H9 (cell line): ENCODE measurements around the gene ITIH6. TPM values are rescaled to one million over a fixed set of nuclear protein-coding genes. Genes with fewer than 3 reads are reported as not detected.

Experiments
- DNase-seq: peaks from one replicate; pipeline ENCODE4 v3.0.0-alpha.2; 2017
- H2AFZ ChIP-seq: one replicate; pipeline ENCODE4 v1.6.1; 2013; ENCODE audit warnings: mild to moderate bottlenecking, low read length, control low read depth, moderate library complexity
- H2AK5ac ChIP-seq: 2 replicates; pipeline ENCODE4 v1.6.1; 2013; ENCODE audit warnings: low read length, control low read depth, mixed read lengths; ENCODE audit not compliant: insufficient read length
- H2BK120ac ChIP-seq: one replicate; pipeline ENCODE4 v1.6.1; 2013; ENCODE audit warnings: low read depth, mild to moderate bottlenecking, low read length, control low read depth, inconsistent platforms; ENCODE audit not compliant: poor library complexity, severe bottlenecking
- H2BK12ac ChIP-seq: 2 replicates; pipeline ENCODE4 v1.6.1; 2013; ENCODE audit warnings: low read length, control low read depth, mixed read lengths, low read depth; ENCODE audit not compliant: insufficient read length
- H2BK15ac ChIP-seq: 2 replicates; pipeline ENCODE4 v1.6.1; 2013; ENCODE audit warnings: low read depth, low read length, control low read depth
- H2BK20ac ChIP-seq: one replicate; pipeline ENCODE4 v1.6.1; 2013; ENCODE audit warnings: low read depth, mild to moderate bottlenecking, low read length, control low read depth, inconsistent platforms; ENCODE audit not compliant: poor library complexity, severe bottlenecking
- H2BK5ac ChIP-seq: 2 replicates; pipeline ENCODE4 v1.6.1; 2013; ENCODE audit warnings: low read length, control low read depth, mixed read lengths; ENCODE audit not compliant: insufficient read length
- H3K14ac ChIP-seq: 2 replicates; pipeline ENCODE4 v1.6.1; 2013; ENCODE audit warnings: low read length, control low read depth; ENCODE audit not compliant: insufficient read depth
- H3K18ac ChIP-seq: 2 replicates; pipeline ENCODE4 v1.6.1; 2013; ENCODE audit warnings: low read depth, mild to moderate bottlenecking, mixed read lengths, low read length, control low read depth; ENCODE audit not compliant: insufficient read length
- H3K23ac ChIP-seq: 2 replicates; pipeline ENCODE4 v1.6.1; 2013; ENCODE audit warnings: low read length, control low read depth, mixed read lengths, low read depth; ENCODE audit not compliant: insufficient read length
- H3K23me2 ChIP-seq: 2 replicates; pipeline ENCODE4 v1.6.1; 2013; ENCODE audit warnings: low read depth, mild to moderate bottlenecking, mixed read lengths, low read length, control low read depth; ENCODE audit not compliant: insufficient read length, poor library complexity, severe bottlenecking
- H3K27ac ChIP-seq: 2 replicates; pipeline ENCODE4 v1.5.1; 2013; ENCODE audit warnings: low read length, control low read depth, mixed read lengths, low read depth; ENCODE audit not compliant: insufficient read length
- H3K27me3 ChIP-seq: 2 replicates; pipeline ENCODE4 v1.6.1; 2013; ENCODE audit warnings: low read length, control low read depth, inconsistent platforms; ENCODE audit not compliant: insufficient read depth
- H3K4ac ChIP-seq: 2 replicates; pipeline ENCODE4 v1.6.1; 2013; ENCODE audit warnings: low read depth, mild to moderate bottlenecking, control low read depth, inconsistent platforms, low read length, moderate library complexity
- H3K4me1 ChIP-seq: 2 replicates; pipeline ENCODE4 v1.6.1; 2013; ENCODE audit warnings: low read length, control low read depth, inconsistent platforms; ENCODE audit not compliant: insufficient read depth
- H3K4me2 ChIP-seq: 2 replicates; pipeline ENCODE4 v1.6.1; 2013; ENCODE audit warnings: low read length, control low read depth, mixed read lengths; ENCODE audit not compliant: insufficient read length, insufficient read depth
- H3K56ac ChIP-seq: 2 replicates; pipeline ENCODE4 v1.6.1; 2013; ENCODE audit warnings: low read depth, mild to moderate bottlenecking, mixed read lengths, low read length, control low read depth; ENCODE audit not compliant: insufficient read length
- H3K79me1 ChIP-seq: 2 replicates; pipeline ENCODE4 v1.6.1; 2013; ENCODE audit warnings: low read depth, mild to moderate bottlenecking, moderate library complexity, low read length, control low read depth, inconsistent platforms; ENCODE audit not compliant: insufficient read depth, poor library complexity, severe bottlenecking
- H3K79me2 ChIP-seq: 2 replicates; pipeline ENCODE4 v1.6.1; 2013; ENCODE audit warnings: low read length, control low read depth, inconsistent platforms; ENCODE audit not compliant: insufficient read depth
- H3K9ac ChIP-seq: 2 replicates; pipeline ENCODE4 v1.6.1; 2013; ENCODE audit warnings: low read length, control low read depth, mixed read lengths; ENCODE audit not compliant: insufficient read length; ENCODE audit errors: extremely low read depth
- H3K9me3 ChIP-seq: one replicate; pipeline ENCODE4 v1.6.1; 2013; ENCODE audit warnings: low read depth, low read length, inconsistent platforms; ENCODE audit not compliant: control insufficient read depth
- H3T11ph ChIP-seq: one replicate; pipeline ENCODE4 v1.6.1; 2013; ENCODE audit warnings: mild to moderate bottlenecking, low read length, control low read depth, inconsistent platforms
- H4K20me1 ChIP-seq: one replicate; pipeline ENCODE4 v1.6.1; 2013; ENCODE audit not compliant: control insufficient read depth, insufficient read length, insufficient read depth
- H4K5ac ChIP-seq: 2 replicates; pipeline ENCODE4 v1.6.1; 2013; ENCODE audit warnings: low read depth, mild to moderate bottlenecking, mixed read lengths, low read length, control low read depth; ENCODE audit not compliant: insufficient read length
- H4K8ac ChIP-seq: replicated peaks from 2 replicates; pipeline ENCODE4 v1.6.1; 2013; ENCODE audit warnings: low read length, control low read depth, mixed read lengths, low read depth; ENCODE audit not compliant: insufficient read length
- H4K91ac ChIP-seq: 2 replicates; pipeline ENCODE4 v1.6.1; 2013; ENCODE audit warnings: low read depth, mild to moderate bottlenecking, moderate library complexity, mixed read lengths, low read length, control low read depth; ENCODE audit not compliant: insufficient read length
- H3K27ac Mint-ChIP-seq, 3 experiments: 2 replicates in 2 of 3; 3 replicates in 1 of 3; pipeline ENCODE4 v1.8.0; 2020 to 2021; ENCODE audit warnings: mixed read lengths in 3 of 3, mild to moderate bottlenecking in 1 of 3, moderate library complexity in 1 of 3
- H3K27me3 Mint-ChIP-seq: 2 replicates; pipeline ENCODE4 v1.8.0; 2021; ENCODE audit warnings: low read depth, mild to moderate bottlenecking, moderate library complexity, mixed read lengths
- H3K36me3 Mint-ChIP-seq, 3 experiments: 2 replicates in 2 of 3; 3 replicates in 1 of 3; pipeline ENCODE4 v1.8.0; 2020 to 2021; ENCODE audit warnings: low read depth in 3 of 3, mixed read lengths in 3 of 3; ENCODE audit not compliant: insufficient read depth in 1 of 3
- H3K4me1 Mint-ChIP-seq, 2 experiments: 2 replicates each; pipeline ENCODE4 v1.8.0; 2020; ENCODE audit warnings: mixed read lengths in 2 of 2
- H3K4me3 Mint-ChIP-seq, 2 experiments: 2 replicates in 1 of 2; 3 replicates in 1 of 2; pipeline ENCODE4 v1.8.0; 2020 to 2021; ENCODE audit warnings: mild to moderate bottlenecking in 2 of 2, mixed read lengths in 2 of 2, moderate library complexity in 1 of 2
- H3K9me3 Mint-ChIP-seq, 2 experiments: 2 replicates in 1 of 2; 3 replicates in 1 of 2; pipeline ENCODE4 v1.8.0; 2020; ENCODE audit warnings: mild to moderate bottlenecking in 2 of 2, mixed read lengths in 2 of 2, moderate library complexity in 1 of 2
- WGBS: extraction: QIAGEN DNeasy Blood & Tissue Kit; methylation state at CpG from one replicate; pipeline ENCODE4 v1.1.7; 2013; ENCODE audit warnings: missing lambda C conversion rate, low lambda C conversion rate, mixed read lengths; ENCODE audit not compliant: insufficient read length; ENCODE audit errors: extremely low coverage; 5-methylcytosine and 5-hydroxymethylcytosine counted together
- total RNA-seq: library from RNA; stranded (reverse); gene quantifications from 2 replicates; pipeline ENCODE4 v1.2.1, GENCODE V29; 2021
- TF ChIP-seq, protein P1 (sequence below): fragments of 200-600 bp; sonication (generic); conservative IDR thresholded peaks from 3 replicates; pipeline ENCODE4 v1.8.0; 2021; ENCODE audit warnings: antibody characterized with exemption, mild to moderate bottlenecking

ITIH6 gene
- total RNA-seq, 1 experiment from 2014 or later: not detected

DNA sequence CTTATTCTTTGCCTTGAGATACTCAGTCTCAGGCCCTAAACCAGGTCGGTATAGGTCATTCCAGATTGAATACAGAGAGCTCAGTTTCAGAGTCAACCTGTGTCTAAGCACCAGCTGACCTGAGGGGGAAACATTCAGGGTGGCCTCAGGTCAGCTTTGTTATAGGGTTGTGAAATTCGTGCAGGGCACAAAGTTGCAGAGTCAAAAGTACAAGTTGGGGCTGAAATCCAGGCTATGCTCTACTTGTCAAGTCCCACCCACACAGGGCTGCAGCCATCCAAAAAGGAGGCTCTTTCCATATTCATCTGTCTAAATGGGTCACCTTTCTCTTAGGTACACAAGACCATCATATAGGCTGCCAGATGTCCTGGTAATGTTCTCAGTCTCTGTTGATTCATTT lies 89.7 kb downstream of the ITIH6 start:
- no peaks in the 10 kb centered on the region for H4K20me1 ChIP-seq
- H2BK20ac ChIP-seq: no peak overlapping the region
- H3K4me2 ChIP-seq: no peak overlapping the region
- H2BK12ac ChIP-seq: no peak overlapping the region
- no peaks in the 10 kb centered on the region for H3K79me2 ChIP-seq
- no peaks in the 10 kb centered on the region for H3K23me2 ChIP-seq
- no peak overlapping the region for H3K9ac ChIP-seq
- H2BK15ac ChIP-seq: no peak overlapping the region
- peaks cover 3% of the 10 kb centered on the region in 2 experiments; a peak in 2 of 4 replicates for H3K4me1 Mint-ChIP-seq
- no CpG with 5 or more reads among the region's 2 CpGs for WGBS
- TF ChIP-seq, protein P1, sequence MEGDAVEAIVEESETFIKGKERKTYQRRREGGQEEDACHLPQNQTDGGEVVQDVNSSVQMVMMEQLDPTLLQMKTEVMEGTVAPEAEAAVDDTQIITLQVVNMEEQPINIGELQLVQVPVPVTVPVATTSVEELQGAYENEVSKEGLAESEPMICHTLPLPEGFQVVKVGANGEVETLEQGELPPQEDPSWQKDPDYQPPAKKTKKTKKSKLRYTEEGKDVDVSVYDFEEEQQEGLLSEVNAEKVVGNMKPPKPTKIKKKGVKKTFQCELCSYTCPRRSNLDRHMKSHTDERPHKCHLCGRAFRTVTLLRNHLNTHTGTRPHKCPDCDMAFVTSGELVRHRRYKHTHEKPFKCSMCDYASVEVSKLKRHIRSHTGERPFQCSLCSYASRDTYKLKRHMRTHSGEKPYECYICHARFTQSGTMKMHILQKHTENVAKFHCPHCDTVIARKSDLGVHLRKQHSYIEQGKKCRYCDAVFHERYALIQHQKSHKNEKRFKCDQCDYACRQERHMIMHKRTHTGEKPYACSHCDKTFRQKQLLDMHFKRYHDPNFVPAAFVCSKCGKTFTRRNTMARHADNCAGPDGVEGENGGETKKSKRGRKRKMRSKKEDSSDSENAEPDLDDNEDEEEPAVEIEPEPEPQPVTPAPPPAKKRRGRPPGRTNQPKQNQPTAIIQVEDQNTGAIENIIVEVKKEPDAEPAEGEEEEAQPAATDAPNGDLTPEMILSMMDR: no peak
- H3K4me1 ChIP-seq: no peaks in the 10 kb centered on the region
- 0 out of 7 replicates have a peak, but pooled peaks cover 0 to 2% (median 0%) of the 10 kb centered on the region in 3 experiments for H3K36me3 Mint-ChIP-seq
- no peak overlapping the region for H3K4ac ChIP-seq
- no peak overlapping the region for H4K8ac ChIP-seq
- no peak overlapping the region for H3K27ac Mint-ChIP-seq
- no peak overlapping the region for H3K18ac ChIP-seq
- H2BK5ac ChIP-seq: no peak overlapping the region
- no peak overlapping the region for H4K5ac ChIP-seq
- peaks cover 2% of the 10 kb centered on the region; the same call in 1 of the 2 replicates for H3K27me3 Mint-ChIP-seq
- H2BK120ac ChIP-seq: no peak overlapping the region
- no peak overlapping the region for H3K56ac ChIP-seq
- H3K9me3 ChIP-seq: peaks cover 23% of the 10 kb centered on the region
- H3K14ac ChIP-seq: no peak overlapping the region
- peaks cover 50 to 65% of the 10 kb centered on the region in 2 experiments for H3K9me3 Mint-ChIP-seq
- H3K4me3 Mint-ChIP-seq: no peak overlapping the region
- no peaks in the 10 kb centered on the region for H3K79me1 ChIP-seq
- H2AK5ac ChIP-seq: no peak overlapping the region
- H3K27ac ChIP-seq: no peak overlapping the region
- no peak overlapping the region for H3K23ac ChIP-seq
- no peak for DNase-seq
- H4K91ac ChIP-seq: no peak overlapping the region
- no peaks in the 10 kb centered on the region for H3K27me3 ChIP-seq
- H2AFZ ChIP-seq: no peak overlapping the region
- no peak overlapping the region for H3T11ph ChIP-seq

Other genes with a start within 250 kb of the ITIH6 start
- 146 and 148 TPM in 2 replicates for gene MAGED2, start 9.5 kb upstream of the ITIH6 start, total RNA-seq
- 47.6 and 51.0 TPM in 2 replicates for gene TRO, start 122.6 kb upstream of the ITIH6 start, total RNA-seq
- 0.31 and 0.55 TPM in 2 replicates for gene PFKFB1, start 195.9 kb upstream of the ITIH6 start, total RNA-seq
- gene APEX2, start 202.1 kb upstream of the ITIH6 start, total RNA-seq: 28.5 and 29.0 TPM in 2 replicates
- not detected in 2 replicates for gene ALAS2, start 232.7 kb upstream of the ITIH6 start, total RNA-seq